ENCODE measurements around the gene SLCO4C1.
"Not testable (repeated sequence)": the region's sequence is repeated elsewhere in the genome, so short reads cannot be mapped to it uniquely, and the experiment has no call there.

The SLCO4C1 gene

GRCh38 chr5:102296178-102296817, at the start of gene SLCO4C1:
SLCO4C1 (minus strand) TSS chr5:102296284; CDS start chr5:102296262, 22 bp downstream.
- peak; percentile 44 to 52 for DNase-seq (ENCODE audit: low read depth in 2 of 2)

- no peak for DNase-seq (ENCODE audit: low read depth in 2 of 2)
These were observed 45.7 kb upstream of the SLCO4C1 start for GRCh38 chr5:102341681-102342288.

GRCh38 chr5:102324714-102325113, 28.6 kb upstream of the SLCO4C1 start:
- DNase-seq (ENCODE audit: low read depth in 2 of 2), result no peak

GRCh38 chr5:102318801-102319200, 22.7 kb upstream of the SLCO4C1 start:
- not testable (repeated sequence) for DNase-seq (ENCODE audit: low read depth in 2 of 2)

- DNase-seq (ENCODE audit: low read depth in 2 of 2), result no peak
These were observed 18.2 kb upstream of the SLCO4C1 start for GRCh38 chr5:102314328-102314727.

- DNase-seq (ENCODE audit: low read depth in 2 of 2), result no peak
These were observed 17.8 kb upstream of the SLCO4C1 start for GRCh38 chr5:102313912-102314311.

- DNase-seq (ENCODE audit: low read depth in 2 of 2), result no peak
These were observed 16.7 kb upstream of the SLCO4C1 start for GRCh38 chr5:102312586-102313370.

GRCh38 chr5:102309586-102309985, 13.5 kb upstream of the SLCO4C1 start:
- no peak for DNase-seq (ENCODE audit: low read depth in 2 of 2)

GRCh38 chr5:102307232-102307631, 11.1 kb upstream of the SLCO4C1 start:
- DNase-seq (ENCODE audit: low read depth in 2 of 2), result no peak

- no peak for DNase-seq (ENCODE audit: low read depth in 2 of 2)
These were observed 10.0 kb upstream of the SLCO4C1 start for GRCh38 chr5:102306121-102306520.

- DNase-seq (ENCODE audit: low read depth in 2 of 2), result no peak
These were observed 428 bp downstream of the SLCO4C1 start for GRCh38 chr5:102295534-102296177.

- DNase-seq (ENCODE audit: low read depth in 2 of 2), result no peak
These were observed 1.1 kb downstream of the SLCO4C1 start for GRCh38 chr5:102294886-102295395.

GRCh38 chr5:102290004-102290403, 6.1 kb downstream of the SLCO4C1 start:
- DNase-seq (ENCODE audit: low read depth in 2 of 2), result no peak

- DNase-seq (ENCODE audit: low read depth in 2 of 2), result no peak
These were observed 6.7 kb downstream of the SLCO4C1 start for GRCh38 chr5:102289251-102289899.

- no peak for DNase-seq (ENCODE audit: low read depth in 2 of 2)
These were observed 7.5 kb downstream of the SLCO4C1 start for GRCh38 chr5:102288630-102289029.

- DNase-seq (ENCODE audit: low read depth in 2 of 2), result no peak
These were observed 9.6 kb downstream of the SLCO4C1 start for GRCh38 chr5:102286476-102286875.

GRCh38 chr5:102283102-102283797, 12.8 kb downstream of the SLCO4C1 start:
- no peak for DNase-seq (ENCODE audit: low read depth in 2 of 2)

- DNase-seq (ENCODE audit: low read depth in 2 of 2), result no peak
These were observed 16.4 kb downstream of the SLCO4C1 start for GRCh38 chr5:102279711-102280110.

GRCh38 chr5:102278231-102278630, 17.9 kb downstream of the SLCO4C1 start:
- no peak for DNase-seq (ENCODE audit: low read depth in 2 of 2)

GRCh38 chr5:102277144-102277543, 18.9 kb downstream of the SLCO4C1 start:
- DNase-seq (ENCODE audit: low read depth in 2 of 2), result no peak

- DNase-seq (ENCODE audit: low read depth in 2 of 2), result no peak
These were observed 24.3 kb downstream of the SLCO4C1 start for GRCh38 chr5:102271759-102272158.
